Kidney capillary endothelial cell (primary cell): ENCODE measurements around the gene PPP3CA.
A peak's percentile ranks its signal among the peaks of the same experiment; 100 is the strongest.

Experiments used
- DNase-seq: peaks from one replicate; pipeline ENCODE4 v3.0.0-alpha.2; 2018; ENCODE audit warnings: low spot score

Gene PPP3CA

GRCh38 chr4:101050088-101050836 is 297.1 kb downstream of the PPP3CA start:
- DNase-seq: no peak

DNA sequence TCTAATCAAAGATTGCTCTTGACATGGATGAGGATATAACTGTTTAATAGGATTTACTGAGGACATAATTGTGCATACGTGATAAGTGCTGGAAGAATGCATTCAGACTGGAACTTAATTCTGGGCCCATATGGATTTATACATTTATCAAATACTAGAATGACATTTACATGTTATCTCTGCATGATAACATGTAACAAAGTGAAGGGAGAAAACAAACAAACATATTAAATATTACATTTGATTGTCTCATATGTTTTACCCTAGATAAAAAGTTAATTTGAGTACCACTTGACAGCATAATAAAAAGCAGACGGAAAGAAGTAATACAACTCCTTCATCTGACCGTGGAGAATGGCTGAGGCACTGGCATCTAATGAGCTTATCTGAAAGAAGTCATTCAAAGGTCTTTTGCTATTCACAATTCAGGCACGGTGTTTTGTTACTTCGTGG is 297.8 kb downstream of the PPP3CA start:
- DNase-seq: no peak

DNA sequence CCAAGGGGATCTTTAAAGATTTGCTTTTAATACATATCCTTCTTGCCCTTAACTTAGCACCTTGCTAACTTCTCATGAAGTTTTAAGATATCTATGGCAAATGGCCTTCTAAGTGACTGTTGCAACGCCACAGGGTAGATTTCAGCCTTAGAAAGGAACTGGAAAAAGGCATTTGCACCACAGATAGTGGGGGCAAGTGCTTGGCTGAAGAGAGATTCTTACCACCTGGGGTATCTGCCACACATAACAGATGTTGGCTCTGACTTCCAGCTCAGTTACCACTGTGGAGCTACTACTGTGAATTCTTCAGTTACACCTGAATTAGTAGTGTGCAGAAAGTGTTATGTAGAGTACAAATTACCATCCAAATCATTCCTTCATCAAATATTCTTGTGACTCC is 302.6 kb downstream of the PPP3CA start:
- no peak for DNase-seq

- DNase-seq: no peak
Measured at GRCh38 chr4:101042847-101043246, 304.5 kb downstream of the PPP3CA start.

GRCh38 chr4:101040776-101041175 is 306.6 kb downstream of the PPP3CA start:
- DNase-seq: no peak

DNA sequence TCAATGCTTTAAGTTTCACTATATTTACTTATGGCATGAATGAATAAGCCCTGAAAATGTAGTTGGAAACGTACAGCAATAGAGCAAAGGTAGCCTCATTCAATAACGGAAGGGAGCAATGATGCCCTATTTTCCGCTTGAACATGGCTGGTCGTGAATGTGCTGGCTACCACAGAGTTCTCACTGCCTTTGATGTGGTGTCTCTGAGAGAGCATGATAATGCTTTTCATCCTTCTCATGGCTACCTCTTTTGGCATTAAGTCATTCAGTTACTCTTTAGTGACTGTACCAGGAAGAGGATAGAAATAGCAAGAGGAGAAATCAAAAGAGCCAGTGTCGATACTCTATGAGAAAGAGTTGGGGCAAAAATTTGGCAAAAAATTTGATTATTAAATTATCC is 308.0 kb downstream of the PPP3CA start:
- no peak for DNase-seq

DNA sequence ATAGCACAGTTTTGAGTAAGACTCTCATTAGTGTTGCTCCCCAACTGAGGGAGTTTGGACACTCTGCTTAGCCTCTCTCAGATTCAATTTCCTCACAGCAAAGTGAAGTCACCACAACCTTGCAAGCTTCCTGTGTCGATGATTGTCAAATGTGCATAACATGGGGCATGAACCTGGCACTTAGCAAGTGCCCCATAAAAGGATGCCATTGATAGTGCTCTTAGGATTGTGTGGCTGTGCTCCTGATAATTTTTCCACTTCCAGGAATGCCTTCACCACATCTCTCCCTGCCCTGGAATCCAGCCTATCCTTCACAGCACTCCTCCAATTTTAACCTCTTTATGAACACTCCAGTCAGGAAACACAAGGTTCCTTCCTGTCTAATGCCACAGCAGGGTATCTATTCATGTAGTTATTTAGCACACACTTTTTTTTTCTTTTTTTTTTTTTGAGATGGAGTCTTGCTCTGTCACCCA is 309.4 kb downstream of the PPP3CA start:
- peak; percentile 63 for DNase-seq

DNA sequence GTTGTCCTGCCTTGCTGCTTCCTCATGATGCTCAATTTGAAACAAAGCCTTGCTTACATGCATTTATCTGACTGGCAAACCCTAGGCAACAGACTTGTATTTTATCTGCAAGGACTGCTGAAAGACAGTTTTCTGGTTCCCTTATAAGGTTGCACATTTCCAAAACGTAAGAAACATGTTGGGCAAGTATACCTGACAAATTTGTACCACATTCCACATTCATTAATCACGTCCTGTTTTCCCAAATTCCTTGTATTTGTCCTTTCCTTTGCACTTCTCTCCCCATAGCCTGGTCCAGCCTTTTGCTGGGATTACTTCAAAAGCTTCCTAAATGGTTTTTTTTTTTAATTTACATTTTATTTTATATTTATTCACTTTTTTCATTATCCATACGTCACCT is 310.1 kb downstream of the PPP3CA start:
- DNase-seq: peak; percentile 7

DNA sequence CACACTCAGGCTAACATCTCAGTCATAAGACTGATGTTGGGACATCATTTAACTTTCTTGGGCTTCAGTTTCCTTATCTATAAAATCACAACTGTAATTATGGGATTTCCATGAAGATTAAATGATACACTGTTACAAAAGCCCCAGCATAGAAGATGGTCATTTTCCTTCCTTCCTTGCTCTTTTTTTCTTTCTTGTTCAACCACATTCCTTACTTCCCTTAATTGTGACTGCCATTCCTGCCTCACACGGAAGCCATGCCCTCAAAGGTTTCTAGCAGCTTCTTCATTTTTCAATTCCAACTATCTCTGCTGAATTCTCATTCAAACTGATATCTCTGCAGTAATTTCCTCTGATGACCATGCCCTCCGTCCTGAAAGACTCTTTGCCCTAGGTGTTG is 311.8 kb downstream of the PPP3CA start:
- no peak for DNase-seq

- DNase-seq: no peak
Measured at GRCh38 chr4:101033986-101034385, 313.3 kb downstream of the PPP3CA start.

DNA sequence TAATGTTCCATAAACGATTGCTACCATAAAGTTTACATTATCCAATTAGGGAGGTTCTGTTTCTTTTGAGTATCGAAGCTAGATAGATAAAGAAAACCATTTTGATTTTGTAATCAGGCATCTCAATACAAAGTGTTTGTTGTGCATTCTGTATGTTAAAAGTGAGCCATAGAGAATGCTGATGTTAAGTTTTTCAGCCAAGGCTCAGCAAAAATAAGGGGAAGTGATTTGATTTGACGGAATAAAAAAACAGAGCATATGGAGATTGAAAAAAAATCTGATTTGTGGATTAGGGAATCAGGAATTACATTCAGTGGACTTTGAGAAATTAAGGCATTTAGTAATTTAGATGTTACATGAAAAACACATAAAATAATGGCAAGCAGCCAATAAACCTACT is 314.8 kb downstream of the PPP3CA start:
- no peak for DNase-seq

DNA sequence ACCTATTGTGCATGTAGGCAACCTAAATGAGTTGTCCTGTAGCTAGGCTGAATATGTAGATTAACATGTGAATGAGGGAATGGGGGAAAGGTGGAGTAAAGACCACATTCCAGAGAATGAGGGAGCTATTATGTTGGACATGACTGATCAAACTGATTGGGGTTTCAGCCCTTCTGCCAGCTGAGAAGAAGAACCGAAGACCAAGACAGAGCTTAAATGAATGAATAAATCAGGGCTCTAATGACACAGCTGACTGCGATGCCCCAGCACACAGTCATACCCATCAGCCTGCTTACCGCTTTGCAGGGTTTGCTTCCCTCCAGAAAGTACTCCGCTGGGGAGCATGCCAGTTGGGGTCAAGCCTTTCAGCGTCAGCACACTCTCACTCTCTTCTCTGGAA is 315.4 kb downstream of the PPP3CA start:
- DNase-seq: no peak

- DNase-seq: no peak
Measured at GRCh38 chr4:101028886-101029285, 318.4 kb downstream of the PPP3CA start.

DNA sequence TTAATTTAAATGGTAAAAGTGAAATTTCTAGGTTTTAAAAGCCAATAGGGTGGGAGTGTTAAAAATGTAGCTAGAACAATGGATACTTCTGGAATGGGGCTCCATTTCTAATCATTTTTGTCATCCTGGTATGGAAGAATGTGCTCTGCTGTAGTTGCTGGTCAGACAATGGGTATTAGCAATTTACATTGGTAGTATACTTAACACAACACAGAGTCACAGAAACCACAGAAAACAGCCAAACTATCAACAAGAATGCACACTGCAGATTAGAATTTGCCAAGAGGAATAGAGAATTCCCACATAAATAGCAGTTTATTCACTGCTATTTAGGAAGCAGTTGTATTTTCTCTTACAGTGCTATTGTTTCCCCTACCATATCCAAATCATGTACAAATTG is 319.6 kb downstream of the PPP3CA start:
- DNase-seq: no peak

DNA sequence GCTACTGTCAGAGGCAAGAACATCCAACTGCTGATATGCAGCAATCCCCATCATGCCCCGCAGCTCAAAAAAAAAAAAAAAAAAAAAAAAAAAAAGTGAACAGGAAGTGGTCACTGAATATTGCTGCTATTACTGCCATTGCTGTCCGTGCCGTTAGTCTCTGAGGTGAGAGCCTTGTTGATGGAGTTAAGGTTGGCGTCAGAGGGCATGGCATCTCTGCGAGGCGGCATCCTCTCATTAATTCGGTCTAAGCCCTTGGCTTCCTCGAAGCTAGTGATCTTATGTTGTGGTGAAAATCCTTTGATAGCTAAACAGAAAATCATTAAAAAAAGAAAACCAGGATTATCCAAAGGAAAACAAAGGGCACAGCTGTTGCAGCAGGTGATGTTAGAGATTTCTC is 321.6 kb downstream of the PPP3CA start:
- DNase-seq: no peak

- DNase-seq: no peak
Measured at GRCh38 chr4:101022151-101023024, 324.9 kb downstream of the PPP3CA start.

DNA sequence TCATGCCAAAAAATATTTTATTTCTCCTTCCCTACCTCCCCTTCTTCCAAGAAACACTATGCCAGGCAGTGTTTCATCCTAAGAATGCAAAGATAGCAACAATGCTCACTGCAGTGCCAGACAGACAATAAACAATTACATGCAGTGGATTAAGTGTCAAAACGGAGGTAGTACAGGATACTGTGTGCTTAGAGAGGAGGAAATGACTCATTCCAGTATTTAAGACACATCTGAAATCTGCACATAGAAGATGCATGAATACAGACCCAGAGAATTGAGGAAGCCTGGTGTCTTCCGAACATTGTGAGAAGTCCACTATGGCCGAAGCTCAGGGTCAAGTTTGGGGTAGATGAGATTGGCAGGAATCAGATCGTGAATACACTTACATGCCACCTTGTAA is 326.4 kb downstream of the PPP3CA start:
- DNase-seq: peak; percentile 80

DNA sequence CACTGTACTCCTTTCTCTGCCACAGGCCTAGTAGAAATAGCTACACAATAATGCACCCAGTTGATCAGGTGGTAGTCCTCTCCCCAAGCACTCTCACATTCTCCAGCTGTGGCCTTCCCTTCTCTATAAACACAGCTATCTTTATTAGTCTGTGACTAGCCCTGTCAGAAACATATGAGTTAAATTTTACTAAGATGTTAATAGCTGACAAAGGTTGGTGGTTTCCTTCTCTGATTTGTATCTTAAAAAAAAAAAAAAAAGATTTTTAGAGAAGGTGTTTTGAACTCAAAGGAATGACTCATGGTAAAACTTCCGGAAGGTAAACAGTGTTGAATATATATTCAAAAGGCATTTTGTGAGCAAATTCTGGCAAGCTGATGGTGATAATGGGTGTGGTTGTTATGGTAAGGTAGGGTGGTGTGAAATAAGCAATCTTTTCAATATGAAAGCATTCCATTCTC is 327.4 kb downstream of the PPP3CA start:
- DNase-seq: peak; percentile 7

DNA sequence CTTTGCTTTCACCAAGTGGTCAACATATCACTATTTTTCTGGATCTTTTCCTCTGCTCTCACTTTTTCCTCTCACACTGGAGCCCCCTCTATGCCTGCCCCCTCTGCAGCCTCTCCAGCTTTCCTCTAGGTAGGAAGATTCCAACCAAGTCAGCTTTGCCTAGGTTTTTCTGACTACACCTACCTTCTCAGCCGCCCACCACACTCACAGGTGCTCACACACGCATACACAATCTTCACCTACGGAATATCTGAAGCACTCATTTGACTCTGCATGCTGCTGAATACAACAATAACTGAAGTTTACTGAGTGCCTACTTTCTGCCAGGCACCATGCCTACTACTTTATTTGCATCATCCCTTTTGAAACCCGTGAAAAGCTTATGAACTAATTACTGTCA is 328.0 kb downstream of the PPP3CA start:
- no peak for DNase-seq

DNA sequence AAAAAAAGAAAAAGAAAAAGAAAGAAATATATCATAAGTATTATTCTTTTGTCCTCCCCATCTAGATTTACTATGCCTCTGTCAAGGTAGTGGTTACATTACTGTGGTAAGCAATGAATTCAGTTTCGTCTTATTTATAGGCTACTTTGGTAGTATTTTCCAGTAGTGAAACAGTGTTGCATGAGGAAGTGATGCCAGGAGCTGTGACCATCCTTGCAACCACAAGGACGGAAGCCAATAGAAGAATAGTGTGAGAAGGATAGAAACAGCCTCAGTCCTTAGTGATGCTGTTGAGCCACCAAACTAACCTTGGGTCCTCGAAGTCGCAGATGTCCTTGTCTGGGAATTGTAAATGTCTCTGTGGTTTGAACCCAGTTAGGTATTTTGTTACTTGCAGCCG is 328.5 kb downstream of the PPP3CA start:
- DNase-seq: no peak

- DNase-seq: peak; percentile 44
Measured at GRCh38 chr4:101014417-101014816, 332.9 kb downstream of the PPP3CA start.

- DNase-seq: no peak
Measured at GRCh38 chr4:101010987-101011386, 336.3 kb downstream of the PPP3CA start.

DNA sequence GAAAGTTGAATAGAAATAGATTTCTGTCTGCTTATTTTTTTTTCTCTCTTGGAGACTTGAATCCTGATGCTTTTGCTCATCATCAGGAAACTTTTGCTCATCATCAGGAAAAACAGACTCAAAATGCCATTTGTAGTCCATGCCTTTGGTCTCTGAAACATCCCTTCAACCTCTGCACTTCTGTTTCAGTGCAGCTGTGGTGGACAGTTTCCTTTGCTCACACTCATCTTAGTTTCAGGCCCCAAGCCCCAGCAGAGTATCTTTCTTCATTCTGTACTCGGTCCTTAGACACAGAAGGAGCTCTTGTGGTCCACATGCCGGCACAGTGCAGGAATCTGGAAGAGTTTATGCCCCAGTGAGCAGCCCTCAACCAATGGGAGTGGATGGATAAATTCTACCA is 337.9 kb downstream of the PPP3CA start:
- DNase-seq: no peak
